Measurements from ENCODE around the gene NPPB.

Gene NPPB

DNA sequence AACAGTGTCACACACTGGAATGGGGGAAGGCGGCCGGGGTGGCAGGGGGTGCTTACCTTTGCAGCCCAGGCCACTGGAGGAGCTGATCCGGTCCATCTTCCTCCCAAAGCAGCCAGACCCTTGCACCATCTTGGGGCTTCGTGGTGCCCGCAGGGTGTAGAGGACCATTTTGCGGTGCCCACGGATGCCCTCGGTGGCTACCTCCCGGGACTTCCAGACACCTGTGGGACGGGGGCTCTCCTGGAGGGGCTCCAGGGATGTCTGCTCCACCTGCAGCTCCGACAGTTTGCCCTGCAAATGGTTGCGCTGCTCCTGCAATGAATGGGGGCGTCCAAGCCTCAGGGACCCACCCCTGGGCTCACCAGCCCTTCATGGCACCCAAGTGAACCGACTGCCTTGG, 587 bp downstream of the NPPB start:
- DNase-seq (ENCODE audit: low read depth in 2 of 2, low spot score in 1 of 2), result no peak

DNA sequence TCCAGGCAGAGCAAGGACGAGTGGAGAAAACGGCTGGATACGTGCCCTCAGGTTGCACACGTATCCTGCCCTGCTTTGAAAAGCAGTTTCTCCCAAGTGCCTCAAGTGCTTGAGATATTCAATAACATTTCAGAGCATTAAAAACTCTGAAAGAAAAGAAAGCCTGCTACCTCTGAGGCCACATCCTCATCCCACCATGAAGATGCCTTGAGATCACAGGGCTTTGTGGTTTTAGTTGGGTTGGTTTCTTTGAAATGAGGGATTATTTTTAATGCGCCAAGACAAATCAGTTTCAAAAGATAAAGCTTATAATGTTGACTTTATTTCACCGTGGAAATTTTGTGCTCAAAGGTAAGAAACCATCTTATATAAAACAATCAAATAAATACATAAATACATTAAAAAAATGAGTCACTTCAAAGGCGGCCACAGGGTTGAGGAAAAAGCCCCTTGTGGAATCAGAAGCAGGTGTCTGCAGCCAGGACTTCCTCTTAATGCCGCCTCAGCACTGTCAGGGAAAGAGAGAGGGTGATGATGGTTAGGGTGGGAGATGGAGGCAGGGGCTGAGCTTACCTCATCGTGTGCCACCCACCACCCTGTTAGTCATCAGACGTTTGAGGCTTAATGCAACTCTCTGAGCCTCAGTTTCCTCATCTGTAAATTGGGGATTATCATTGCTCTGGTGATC, 1.4 kb downstream of the NPPB start:
- no peak for DNase-seq (ENCODE audit: low read depth in 2 of 2, low spot score in 1 of 2)

- no peak for DNase-seq (ENCODE audit: low read depth in 2 of 2, low spot score in 1 of 2)
Measured at GRCh38 chr1:11856698-11857097, 2.0 kb downstream of the NPPB start.

DNA sequence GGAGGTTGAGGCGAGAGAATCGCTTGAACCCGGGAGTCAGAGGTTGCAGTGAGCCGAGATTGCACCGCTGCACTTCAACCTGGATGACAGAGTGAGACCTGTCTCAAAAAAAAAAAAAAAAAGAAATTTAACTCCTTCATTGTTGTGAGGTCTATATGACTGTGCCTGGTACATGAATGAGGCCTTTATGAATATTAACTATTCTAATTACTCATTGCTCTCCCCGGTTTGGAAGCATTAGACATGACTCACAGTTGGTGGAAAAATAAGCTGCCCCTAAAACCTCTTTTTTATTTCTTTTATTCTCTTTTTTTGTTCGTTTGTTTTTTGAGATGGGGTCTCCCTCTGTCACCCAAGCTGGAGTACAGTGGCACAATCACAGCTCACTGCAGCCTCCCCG, 3.3 kb downstream of the NPPB start:
- DNase-seq (ENCODE audit: low read depth in 2 of 2, low spot score in 1 of 2), result no peak

GRCh38 chr1:11854519-11854918, 4.2 kb downstream of the NPPB start:
- no peak for DNase-seq (ENCODE audit: low read depth in 2 of 2, low spot score in 1 of 2)

DNA sequence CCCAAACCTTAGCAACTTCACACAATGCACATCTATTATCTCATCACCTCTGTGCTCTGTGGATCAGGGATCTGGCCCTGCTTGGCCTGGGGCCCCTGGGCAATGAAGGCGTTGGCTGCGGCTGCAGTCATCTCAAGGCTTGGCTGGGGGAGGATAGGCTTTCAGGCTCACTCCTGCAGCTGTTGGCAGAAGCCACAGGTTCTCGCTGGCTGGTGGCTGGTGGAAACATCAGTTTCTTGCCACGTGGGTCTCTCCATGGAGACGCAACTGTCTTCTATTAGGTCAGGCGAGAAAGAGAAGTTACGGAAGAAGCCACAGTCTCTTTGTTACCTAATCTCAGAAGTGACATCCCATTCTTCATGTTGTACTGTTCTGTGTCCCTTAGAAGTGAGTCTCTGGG, 7.6 kb downstream of the NPPB start:
- DNase-seq (ENCODE audit: low read depth in 2 of 2, low spot score in 1 of 2), result no peak

DNA sequence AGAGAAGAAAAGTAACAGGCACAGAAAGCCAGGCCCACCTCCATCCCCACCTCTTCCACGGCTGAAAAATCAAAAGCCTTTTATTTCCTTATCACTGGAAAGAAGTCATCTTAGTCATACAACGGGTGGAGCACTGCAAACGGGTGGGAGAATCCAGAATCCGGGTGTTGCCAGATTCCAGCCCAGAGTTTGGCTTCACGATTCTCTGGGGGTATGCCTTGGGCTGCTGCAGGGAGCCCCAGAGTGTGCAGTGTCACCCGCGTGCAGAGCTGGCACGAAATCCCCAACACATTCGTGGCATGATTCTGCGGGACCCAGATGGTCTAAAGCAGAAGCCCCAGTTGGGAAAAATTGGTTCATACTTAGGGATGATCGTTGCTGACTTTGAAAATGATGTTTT, 8.6 kb downstream of the NPPB start:
- DNase-seq (ENCODE audit: low read depth in 2 of 2, low spot score in 1 of 2), result no peak

DNA sequence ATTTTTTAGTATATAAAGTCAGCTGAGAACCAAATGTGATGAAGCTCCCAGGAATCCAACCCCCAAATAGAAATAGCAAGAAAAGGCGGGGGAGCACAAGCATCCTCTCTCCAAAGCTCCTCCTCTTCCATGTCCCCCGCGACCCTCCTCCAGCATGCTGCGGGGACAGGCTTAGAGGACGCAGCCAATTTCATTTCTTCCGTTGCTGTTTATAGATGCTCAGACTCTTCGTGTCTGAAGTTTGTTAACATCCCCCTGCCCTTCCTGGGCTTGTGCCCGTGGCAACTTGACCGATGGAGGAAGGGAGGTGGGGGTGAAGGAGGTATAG, 10.4 kb downstream of the NPPB start:
- DNase-seq (ENCODE audit: low read depth in 2 of 2, low spot score in 1 of 2), result no peak

DNA sequence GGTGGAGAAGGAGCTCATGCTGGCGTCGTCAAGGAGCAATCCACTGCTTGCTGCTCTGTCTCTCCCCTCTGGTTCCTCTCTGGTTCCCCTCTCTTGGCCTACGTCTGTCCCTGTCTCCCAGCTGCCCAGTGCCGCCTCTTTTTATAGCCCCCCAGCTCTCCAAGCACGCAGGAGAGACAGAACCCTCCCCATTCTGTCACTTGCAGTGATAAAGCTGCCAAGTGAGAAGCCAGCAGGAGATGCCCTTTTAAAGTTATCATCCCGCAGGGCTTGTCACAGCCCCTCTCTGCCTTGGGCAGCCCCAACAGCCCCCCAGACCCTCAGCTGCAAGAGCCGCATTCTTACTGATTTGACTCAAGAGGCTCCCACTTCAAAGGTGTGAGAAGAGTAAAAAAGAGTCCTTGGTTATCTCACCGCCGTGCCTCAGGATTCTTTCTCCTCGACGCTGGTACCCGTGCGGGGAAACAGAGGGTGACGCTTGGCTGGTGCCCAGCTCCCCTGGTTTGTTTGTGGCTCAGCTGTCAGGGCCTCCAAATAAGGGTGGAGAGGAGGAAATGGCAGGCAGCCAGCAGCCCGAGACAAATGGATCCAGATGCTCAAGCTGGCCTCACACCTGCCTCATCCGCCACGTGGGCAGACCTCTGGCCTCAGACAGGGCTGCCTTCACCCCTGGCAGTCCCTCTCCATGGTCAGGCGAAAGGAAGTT, 10.9 kb downstream of the NPPB start, which contains the start of gene NPPA:
Gene NPPA, minus strand, starts transcription at position 117 of the 706 bp plus-strand sequence. Its CDS starts 99 bp downstream, at position 18.
- no peak for DNase-seq (ENCODE audit: low read depth in 2 of 2, low spot score in 1 of 2)

GRCh38 chr1:11845641-11846335, 13.0 kb downstream of the NPPB start:
- no peak for DNase-seq (ENCODE audit: low read depth in 2 of 2, low spot score in 1 of 2)

- DNase-seq (ENCODE audit: low read depth in 2 of 2, low spot score in 1 of 2), result no peak
Measured at GRCh38 chr1:11842154-11843041, 16.3 kb downstream of the NPPB start.

- no peak for DNase-seq (ENCODE audit: low read depth in 2 of 2, low spot score in 1 of 2)
Measured at GRCh38 chr1:11841245-11842153, 17.2 kb downstream of the NPPB start.

DNA sequence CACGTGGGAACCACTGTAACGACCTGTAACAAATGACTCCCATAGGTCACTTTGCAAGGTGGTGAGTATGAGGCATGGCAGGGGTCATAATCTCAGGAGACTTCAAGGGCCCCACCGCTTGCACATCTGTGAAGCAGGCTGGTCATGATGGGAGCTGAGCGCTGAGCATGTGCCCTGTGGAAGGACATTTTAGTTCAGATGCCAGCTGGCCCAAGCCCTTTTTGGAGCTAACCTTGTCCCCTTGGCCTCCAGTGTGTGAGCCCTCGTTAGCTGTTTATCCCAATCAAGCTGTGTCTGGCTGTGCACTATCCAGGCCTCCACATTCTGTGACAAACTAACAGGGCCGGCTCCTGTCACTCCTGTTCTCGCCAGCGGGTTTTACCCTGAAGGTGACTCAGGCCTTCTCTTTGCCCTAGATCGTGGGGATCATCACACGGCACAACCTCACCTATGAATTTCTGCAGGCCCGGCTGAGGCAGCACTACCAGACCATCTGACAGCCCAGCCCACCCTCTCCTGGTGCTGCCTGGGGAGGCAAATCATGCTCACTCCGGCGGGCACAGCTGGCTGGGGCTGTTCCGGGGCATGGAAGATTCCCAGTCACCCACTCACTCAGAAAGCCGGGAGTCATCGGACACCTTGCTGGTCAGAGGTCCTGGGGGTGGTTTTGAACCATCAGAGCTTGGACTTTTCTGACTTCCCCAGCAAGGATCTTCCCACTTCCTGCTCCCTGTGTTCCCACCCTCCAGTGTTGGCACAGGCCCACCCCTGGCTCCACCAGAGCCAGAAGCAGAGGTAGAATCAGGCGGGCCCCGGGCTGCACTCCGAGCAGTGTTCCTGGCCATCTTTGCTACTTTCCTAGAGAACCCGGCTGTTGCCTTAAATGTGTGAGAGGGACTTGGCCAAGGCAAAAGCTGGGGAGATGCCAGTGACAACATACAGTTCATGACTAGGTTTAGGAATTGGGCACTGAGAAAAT, 18.7 kb downstream of the NPPB start:
- no peak for DNase-seq (ENCODE audit: low read depth in 2 of 2, low spot score in 1 of 2)

- DNase-seq (ENCODE audit: low read depth in 2 of 2, low spot score in 1 of 2), result peak; percentile 36 to 55
Measured at GRCh38 chr1:11838349-11839272, 20.1 kb downstream of the NPPB start.

DNA sequence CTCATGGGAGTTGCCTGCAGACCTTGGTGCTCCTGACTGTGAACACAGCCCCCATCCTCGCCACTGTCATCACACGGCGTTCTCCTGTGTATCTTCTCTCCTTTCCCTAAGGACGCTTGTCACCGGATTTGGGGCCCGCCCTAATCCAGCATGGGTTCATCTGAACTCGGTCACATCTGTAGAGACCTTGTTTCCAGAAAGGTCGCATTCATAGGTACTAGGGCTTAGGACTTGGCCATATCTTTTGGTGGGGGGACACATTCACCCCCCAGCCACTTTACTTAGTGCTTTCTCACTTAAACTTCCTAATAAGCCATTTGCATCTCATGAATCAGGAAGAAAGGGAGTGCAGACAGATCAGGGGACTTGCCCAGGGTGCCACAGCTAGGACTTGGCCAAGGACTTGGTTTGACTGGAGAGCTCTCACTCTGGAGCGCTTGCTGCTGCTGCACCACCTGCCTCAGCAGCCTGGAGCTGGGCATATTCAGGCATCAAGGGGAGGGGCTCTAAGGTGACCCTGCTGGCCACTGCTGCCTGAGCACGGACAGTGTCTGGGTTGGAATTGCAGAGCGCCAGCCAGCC, 20.9 kb downstream of the NPPB start:
- no peak for DNase-seq (ENCODE audit: low read depth in 2 of 2, low spot score in 1 of 2)

- no peak for DNase-seq (ENCODE audit: low read depth in 2 of 2, low spot score in 1 of 2)
Measured at GRCh38 chr1:11836955-11837766, 21.6 kb downstream of the NPPB start.

All from stimulated activated CD8-positive, alpha-beta memory T cell treated with anti-CD3 and anti-CD28 coated beads, Interleukin-4, amount 100 ng/mL, for 1 hour (primary cell).